RCC 7860 (cell line): ENCODE results near the gene CEACAM6.
"Not testable (repeated sequence)": the region's sequence is repeated elsewhere in the genome, so short reads cannot be mapped to it uniquely, and the experiment has no call there.

Experiments used
- DNase-seq: peaks from one replicate; pipeline ENCODE4 v3.0.0-alpha.2; 2015; ENCODE audit warnings: low spot score
- FAIRE-seq: peaks from 2 replicates; lab custom pipeline; 2012; peaks lifted over from hg19 to GRCh38; lab: Jason Lieb, UNC

CEACAM6 gene

GRCh38 chr19:41755328-41755913 is at the start of gene CEACAM6:
CEACAM6 (plus strand) TSS chr19:41755530; CDS start chr19:41755639, 109 bp downstream.
- DNase-seq (no peak), FAIRE-seq (no peak)

GRCh38 chr19:41706741-41707501 is 48.4 kb upstream of the CEACAM6 start:
- no peak for DNase-seq
- no peak for FAIRE-seq

- FAIRE-seq (no peak), DNase-seq (no peak)
Observed at GRCh38 chr19:41707502-41707812, 47.9 kb upstream of the CEACAM6 start.

GRCh38 chr19:41707871-41708371 is 47.4 kb upstream of the CEACAM6 start:
- DNase-seq: no peak
- no peak for FAIRE-seq

GRCh38 chr19:41708481-41708880 is 46.8 kb upstream of the CEACAM6 start, which contains the start of gene CEACAM5:
CEACAM5 (plus strand) TSS chr19:41708626; CDS start chr19:41708732, 106 bp downstream.
- FAIRE-seq: no peak
- no peak for DNase-seq

GRCh38 chr19:41709516-41709915 is 45.8 kb upstream of the CEACAM6 start:
- not testable (repeated sequence) for DNase-seq, FAIRE-seq

- FAIRE-seq (no peak), DNase-seq (no peak)
Observed at GRCh38 chr19:41709951-41710645, 45.2 kb upstream of the CEACAM6 start.

GRCh38 chr19:41711376-41712261 is 43.7 kb upstream of the CEACAM6 start:
- FAIRE-seq (no peak), DNase-seq (no peak)

- DNase-seq (no peak), FAIRE-seq (no peak)
Observed at GRCh38 chr19:41714598-41714997, 40.7 kb upstream of the CEACAM6 start.

GRCh38 chr19:41718761-41719160 is 36.6 kb upstream of the CEACAM6 start:
- DNase-seq (no peak), FAIRE-seq (no peak)

- no peak for DNase-seq
- FAIRE-seq: no peak
Observed at GRCh38 chr19:41720103-41720502, 35.2 kb upstream of the CEACAM6 start.

GRCh38 chr19:41726493-41726892 is 28.8 kb upstream of the CEACAM6 start:
- no peak for FAIRE-seq

GRCh38 chr19:41734156-41734555 is 21.2 kb upstream of the CEACAM6 start:
- FAIRE-seq (no peak), DNase-seq (no peak)

More at GRCh38 chr19:41726493-41726892, 28.8 kb upstream of the CEACAM6 start:
- DNase-seq: no peak

- DNase-seq (no peak), FAIRE-seq (no peak)
Observed at GRCh38 chr19:41734585-41734984, 20.7 kb upstream of the CEACAM6 start.

GRCh38 chr19:41735071-41735600 is 20.2 kb upstream of the CEACAM6 start:
- FAIRE-seq (no peak), DNase-seq (no peak)

GRCh38 chr19:41739361-41739760 is 16.0 kb upstream of the CEACAM6 start:
- no peak for FAIRE-seq
- DNase-seq: no peak

GRCh38 chr19:41740415-41741243 is 14.7 kb upstream of the CEACAM6 start:
- no peak for DNase-seq
- FAIRE-seq: no peak

GRCh38 chr19:41741244-41741554 is 14.1 kb upstream of the CEACAM6 start:
- no peak for FAIRE-seq
- no peak for DNase-seq

- no peak for DNase-seq
- no peak for FAIRE-seq
Observed at GRCh38 chr19:41744850-41745249, 10.5 kb upstream of the CEACAM6 start.

- FAIRE-seq: no peak
- DNase-seq: no peak
Observed at GRCh38 chr19:41745756-41746155, 9.6 kb upstream of the CEACAM6 start.
